SU-DHL-6 (cell line): ENCODE measurements around the gene ALOX12.

Experiments used
- H2AFZ ChIP-seq: fragments of 200-600 bp; sonication (generic); 2 replicates; pipeline ENCODE4 v1.6.1; 2014; ENCODE audit warnings: low read depth, mild to moderate bottlenecking, moderate library complexity, mixed read lengths, antibody characterized with exemption, low read length; ENCODE audit not compliant: severe bottlenecking
- H3F3A ChIP-seq: fragments of 200-600 bp; shearing (Covaris generic); 2 replicates; pipeline ENCODE4 v1.6.0; 2016; ENCODE audit warnings: antibody characterized with exemption, mild to moderate bottlenecking; ENCODE audit not compliant: insufficient read depth
- H3K27ac ChIP-seq: fragments of 200-600 bp; sonication (generic); 2 replicates; pipeline ENCODE4 v1.5.1; 2016; ENCODE audit warnings: low read depth, mild to moderate bottlenecking, low read length, moderate library complexity, mixed read lengths
- H3K27me3 ChIP-seq: fragments of 200-600 bp; sonication (generic), shearing (Covaris generic); 2 replicates; pipeline ENCODE4 v1.6.0; 2014; ENCODE audit warnings: mild to moderate bottlenecking, low read length
- H3K36me3 ChIP-seq: fragments of 200-600 bp; sonication (generic); 2 replicates; pipeline ENCODE4 v1.6.1; 2014; ENCODE audit warnings: mild to moderate bottlenecking, low read length, mixed read lengths
- H3K4me2 ChIP-seq: fragments of 300-600, 200-600 bp; shearing (Covaris generic), sonication (generic); 2 replicates; pipeline ENCODE4 v1.6.0; 2014; ENCODE audit warnings: low read length, low read depth, mild to moderate bottlenecking; ENCODE audit not compliant: poor library complexity, severe bottlenecking
- H3K4me3 ChIP-seq: fragments of 200-600 bp; sonication (generic); 2 replicates; pipeline ENCODE4 v1.5.1; 2014; ENCODE audit warnings: antibody characterized with exemption, low read length, mild to moderate bottlenecking, mixed read lengths; ENCODE audit not compliant: insufficient read depth, poor library complexity, severe bottlenecking
- H3K79me2 ChIP-seq: fragments of 200-600 bp; sonication (generic); 2 replicates; pipeline ENCODE4 v1.6.1; 2014; ENCODE audit warnings: mild to moderate bottlenecking, low read length, moderate library complexity; ENCODE audit not compliant: insufficient read depth
- H3K9ac ChIP-seq: fragments of 200-600 bp; sonication (generic); 2 replicates; pipeline ENCODE4 v1.7.0; 2014; ENCODE audit warnings: mild to moderate bottlenecking, low read length
- H3K9me2 ChIP-seq: fragments of 200-600 bp; sonication (generic); replicated peaks from 2 replicates; pipeline ENCODE4 v1.6.1; 2014; ENCODE audit warnings: low read length; ENCODE audit not compliant: insufficient read depth
- H3K9me3 ChIP-seq: fragments of 200-600 bp; sonication (generic); 2 replicates; pipeline ENCODE4 v1.6.1; 2014; ENCODE audit warnings: low read length, mixed read lengths; ENCODE audit not compliant: insufficient read depth
- H4K20me1 ChIP-seq: fragments of 200-600 bp; sonication (generic); 2 replicates; pipeline ENCODE4 v1.6.1; 2014; ENCODE audit warnings: low read depth, mild to moderate bottlenecking, antibody characterized with exemption, low read length, moderate library complexity, mixed read lengths
- CTCF ChIP-seq: fragments of 200-600 bp; sonication (generic); IDR thresholded peaks from one replicate; pipeline ENCODE4 v1.5.1; 2017; ENCODE audit warnings: antibody characterized with exemption, mild to moderate bottlenecking, low read length, moderate library complexity; ENCODE audit not compliant: insufficient read depth, poor library complexity, severe bottlenecking
- EZH2phosphoT487 ChIP-seq: fragments of 200-600 bp; sonication (generic), shearing (Covaris generic); conservative IDR thresholded peaks from 2 replicates; pipeline ENCODE4 v1.6.1; 2018; ENCODE audit warnings: mild to moderate bottlenecking, antibody characterized with exemption, low read length, moderate library complexity, mixed read lengths

The ALOX12 gene

GRCh38 chr17:7058831-7059447 lies 63.1 kb downstream of the ALOX12 start:
- Histone ChIP-seq H3K9me2 (no peaks in the 10 kb centered on the region), H3K4me3 (no peak overlapping the region), H3K9me3 (no peaks in the 10 kb centered on the region), H3K9ac (no peak overlapping the region), H3K36me3 (no peaks in the 10 kb centered on the region), H2AFZ (no peak overlapping the region), H3K4me2 (no peak overlapping the region), H3K79me2 (no peaks in the 10 kb centered on the region), H3F3A (no peaks in the 10 kb centered on the region), H4K20me1 (no peaks in the 10 kb centered on the region), H3K27ac (no peak overlapping the region), H3K27me3 (no peaks in the 10 kb centered on the region)
- TF ChIP-seq EZH2phosphoT487 = no peak
- no peak for TF ChIP-seq CTCF
